Liver (tissue), 9 donors: ENCODE measurements around the gene DGCR2. TPM values are rescaled to one million over a fixed set of nuclear protein-coding genes. Genes with fewer than 3 reads are reported as not detected.

Experiments used
- DNase-seq: peaks from one replicate; pipeline ENCODE4 v3.0.0-alpha.2; 2017; ENCODE audit warnings: low spot score
- H3K27ac ChIP-seq, 2 donors: one replicate each; pipeline ENCODE4 v1.7.0; 2013; ENCODE audit warnings: inconsistent platforms in 2 of 2, low read length in 2 of 2, control low read depth in 1 of 2, low read depth in 1 of 2, mild to moderate bottlenecking in 1 of 2
- H3K27me3 ChIP-seq, 4 donors: one replicate each; pipeline versions ENCODE4 v1.6.1 to v1.7.0; 2013; ENCODE audit warnings: low read length in 3 of 4, inconsistent platforms in 1 of 4, mild to moderate bottlenecking in 1 of 4, moderate library complexity in 1 of 4; ENCODE audit not compliant: control insufficient read depth in 4 of 4, insufficient read depth in 4 of 4
- H3K36me3 ChIP-seq, 4 donors: one replicate each; pipeline versions ENCODE4 v1.6.1 to v1.7.0; 2013; ENCODE audit warnings: low read length in 3 of 4, mild to moderate bottlenecking in 3 of 4, low read depth in 1 of 4, moderate library complexity in 1 of 4; ENCODE audit not compliant: control insufficient read depth in 4 of 4, insufficient read depth in 3 of 4
- H3K4me1 ChIP-seq, 4 donors: one replicate each; pipeline versions ENCODE4 v1.6.1 to v1.7.0; 2013; ENCODE audit warnings: low read length in 3 of 4, mild to moderate bottlenecking in 3 of 4, moderate library complexity in 1 of 4; ENCODE audit not compliant: control insufficient read depth in 4 of 4, insufficient read depth in 4 of 4
- H3K4me3 ChIP-seq, 3 donors: one replicate each; pipeline versions ENCODE4 v1.6.1 to v1.7.0; 2013; ENCODE audit warnings: low read length in 3 of 3, control low read depth in 1 of 3, low read depth in 1 of 3, mild to moderate bottlenecking in 1 of 3
- H3K9ac ChIP-seq, 2 donors: one replicate each; pipeline ENCODE4 v1.7.0; 2013; ENCODE audit warnings: low read length in 2 of 2, mild to moderate bottlenecking in 2 of 2, moderate library complexity in 2 of 2, control low read depth in 1 of 2, low read depth in 1 of 2
- H3K9me3 ChIP-seq, 4 donors: one replicate each; pipeline versions ENCODE4 v1.6.1 to v1.7.0; 2013; ENCODE audit warnings: low read length in 3 of 4; ENCODE audit not compliant: control insufficient read depth in 4 of 4
- EGR1 ChIP-seq, 2 donors: IDR thresholded peaks; 2 replicates each; pipeline ENCODE4 v1.6.1; 2016 to 2018; ENCODE audit warnings: antibody characterized with exemption in 2 of 2, low read depth in 2 of 2
- FOXA1 ChIP-seq: IDR thresholded peaks from 2 replicates; pipeline ENCODE4 v1.6.1; 2016; ENCODE audit warnings: antibody characterized with exemption
- FOXA2 ChIP-seq: IDR thresholded peaks from 2 replicates; pipeline ENCODE4 v1.6.1; 2016; ENCODE audit warnings: antibody characterized with exemption
- GABPA ChIP-seq, 2 donors: IDR thresholded peaks in 1 of 2; conservative IDR thresholded peaks in 1 of 2; 2 replicates each; pipeline ENCODE4 v1.6.1; 2016; ENCODE audit warnings: antibody characterized with exemption in 2 of 2, mild to moderate bottlenecking in 1 of 2, moderate library complexity in 1 of 2
- HNF4A ChIP-seq, 2 donors: conservative IDR thresholded peaks; 2 replicates each; pipeline ENCODE4 v1.6.1; 2016; ENCODE audit warnings: antibody characterized with exemption in 2 of 2, mild to moderate bottlenecking in 2 of 2
- HNF4G ChIP-seq: IDR thresholded peaks from 2 replicates; pipeline ENCODE4 v1.6.1; 2016; ENCODE audit warnings: antibody characterized with exemption
- NR2F2 ChIP-seq: IDR thresholded peaks from 2 replicates; pipeline ENCODE4 v1.6.1; 2016; ENCODE audit warnings: antibody characterized with exemption
- RAD21 ChIP-seq, 2 donors: IDR thresholded peaks; 2 replicates each; pipeline ENCODE4 v1.6.1; 2016; ENCODE audit warnings: antibody characterized with exemption in 2 of 2, mild to moderate bottlenecking in 2 of 2
- RXRA ChIP-seq, 2 donors: IDR thresholded peaks; 2 replicates each; pipeline ENCODE4 v1.6.1; 2017 to 2018; ENCODE audit warnings: antibody characterized with exemption in 2 of 2, mild to moderate bottlenecking in 1 of 2
- SP1 ChIP-seq: IDR thresholded peaks from 2 replicates; pipeline ENCODE4 v1.6.1; 2018; ENCODE audit warnings: antibody characterized with exemption, mild to moderate bottlenecking
- YY1 ChIP-seq: IDR thresholded peaks from 2 replicates; pipeline ENCODE4 v1.6.1; 2016; ENCODE audit warnings: antibody characterized with exemption, mild to moderate bottlenecking
- WGBS: extraction: QIAGEN DNeasy Blood & Tissue Kit; methylation state at CpG from one replicate; pipeline ENCODE4 v1.1.7; 2013; 5-methylcytosine and 5-hydroxymethylcytosine counted together
- polyA plus RNA-seq, 2 donors: library from polyadenylated mRNA; stranded (reverse) in 1 of 2; unstranded in 1 of 2; fragments of 200-250 nt in 1 of 2; fragments of >200 nt in 1 of 2; fragmentation: Nextera tagmentation in 1 of 2; extraction: Ambion mirVana in 1 of 2; gene quantifications; one replicate each; pipeline versions ENCODE4 v1.2.1 to v1.2.3, GENCODE V29; 2013 to 2015
- total RNA-seq, 2 donors: library from RNA; depleted of rRNA; stranded (reverse); fragments of >200 nt; gene quantifications; one replicate each; pipeline ENCODE4 v1.2.3, GENCODE V29; 2014
- TF ChIP-seq, protein P1 (sequence below): IDR thresholded peaks from 2 replicates; pipeline ENCODE4 v1.6.1; 2016; ENCODE audit warnings: antibody characterized with exemption
- TF ChIP-seq, protein P2 (sequence below): IDR thresholded peaks from 2 replicates; pipeline ENCODE4 v1.6.1; 2016; ENCODE audit warnings: antibody characterized with exemption
- TF ChIP-seq, protein P3 (sequence below): fragments of 150-350 bp; IDR thresholded peaks from 2 replicates; pipeline ENCODE4 v1.5.1; 2017; ENCODE audit warnings: improper control_type of control experiment, low read depth, low read length; ENCODE audit not compliant: missing input control
- TF ChIP-seq, protein P4 (sequence below): IDR thresholded peaks from 2 replicates; pipeline ENCODE4 v1.6.1; 2016; ENCODE audit warnings: antibody characterized with exemption
- TF ChIP-seq, protein P5 (sequence below): IDR thresholded peaks from 2 replicates; pipeline ENCODE4 v1.6.1; 2016; ENCODE audit warnings: antibody characterized with exemption, mild to moderate bottlenecking
- donor health status: healthy.
- donor health status: healthy.
- donor health status: healthy.
- donor health status: healthy.
- donor health status: healthy.

Gene DGCR2
- total and polyA plus RNA-seq, 4 donors, result 11.2 to 30.0 (median 21.1) TPM

DNA sequence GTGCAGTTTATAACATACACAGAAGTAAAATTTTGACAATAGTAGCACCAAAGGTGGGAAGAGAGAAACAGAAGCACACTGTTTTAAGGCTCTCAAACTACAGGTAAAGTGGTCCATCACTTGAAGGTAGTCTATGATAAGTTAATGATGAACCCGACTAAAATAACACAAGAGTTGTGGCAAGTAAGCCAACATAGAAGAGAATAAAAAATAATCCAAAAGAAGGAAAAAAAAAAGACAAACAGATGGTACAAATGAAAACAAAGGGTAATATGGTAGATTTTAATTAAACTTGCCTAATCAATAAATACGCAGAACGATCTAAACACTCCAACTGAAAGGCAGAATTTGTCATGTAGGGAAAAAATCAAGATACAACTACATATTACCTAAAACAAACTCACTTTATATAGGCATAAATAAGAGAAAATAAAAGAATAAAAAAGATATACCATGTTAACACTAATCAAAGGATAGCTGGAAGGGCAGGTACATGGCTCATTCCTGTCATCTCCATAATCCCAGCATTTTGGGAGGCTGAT, 31.6 kb downstream of the DGCR2 start:
- Histone ChIP-seq H3K9me3 (no peaks in the 10 kb centered on the region), H3K4me1 (peaks cover 0 to under 1% (median 0%) of the 10 kb centered on the region in 4 donors), H3K27ac (no peak overlapping the region), H3K9ac (no peak overlapping the region), H3K36me3 (peaks cover 0 to 13% (median 6%) of the 10 kb centered on the region in 4 donors), H3K4me3 (no peak overlapping the region), H3K27me3 (no peaks in the 10 kb centered on the region)
- DNase-seq, result no peak
- TF ChIP-seq HNF4A (conservative IDR thresholded peaks at IDR 0.05) (no peak), RXRA (IDR thresholded peaks at IDR 0.05) (no peak), HNF4G (no peak), FOXA2 (no peak)
- 91% methylated on average over 3 of the region's 3 CpGs for WGBS

DNA sequence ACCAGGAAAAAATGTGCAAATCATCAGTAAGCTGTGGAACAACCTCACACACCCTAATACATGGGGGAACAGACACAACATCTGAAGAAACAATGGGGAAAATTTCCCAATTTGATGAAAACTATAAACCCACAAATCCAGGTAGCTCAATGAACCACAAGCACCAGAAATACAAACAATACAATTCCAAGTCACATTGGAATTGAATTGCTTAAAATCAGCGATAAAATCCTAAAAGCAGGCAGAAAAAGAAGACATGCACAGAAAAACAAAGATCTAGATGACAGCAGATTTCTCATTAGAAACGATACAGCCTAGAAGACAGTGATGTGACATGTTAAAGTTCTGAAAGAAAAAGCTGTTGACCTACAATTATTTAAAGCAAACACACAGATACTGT, 32.0 kb downstream of the DGCR2 start:
- no peaks in the 10 kb centered on the region for H3K27me3 ChIP-seq
- no peak overlapping the region for H3K4me3 ChIP-seq
- H3K9ac ChIP-seq, result no peak overlapping the region
- DNase-seq, result no peak
- WGBS, result 98% methylated on average over 2 of the region's 2 CpGs
- H3K4me1 ChIP-seq, result peaks cover 0 to 5% (median 2%) of the 10 kb centered on the region in 4 donors
- H3K27ac ChIP-seq, result no peak overlapping the region
- H3K9me3 ChIP-seq, result no peaks in the 10 kb centered on the region
- TF ChIP-seq RAD21 (IDR thresholded peaks at IDR 0.05) (no peak), FOXA1 (no peak), GABPA (IDR thresholded peaks at IDR 0.05 in 1 of 2, conservative IDR thresholded peaks at IDR 0.05 in 1 of 2) (no peak), NR2F2 (no peak), YY1 (no peak), EGR1 (IDR thresholded peaks at IDR 0.05; ENCODE audit: low read depth in 2 of 2) (no peak), SP1 (no peak), HNF4A (conservative IDR thresholded peaks at IDR 0.05) (no peak)
- TF ChIP-seq, protein P1, sequence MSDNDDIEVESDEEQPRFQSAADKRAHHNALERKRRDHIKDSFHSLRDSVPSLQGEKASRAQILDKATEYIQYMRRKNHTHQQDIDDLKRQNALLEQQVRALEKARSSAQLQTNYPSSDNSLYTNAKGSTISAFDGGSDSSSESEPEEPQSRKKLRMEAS, result no peak
- TF ChIP-seq, protein P2, sequence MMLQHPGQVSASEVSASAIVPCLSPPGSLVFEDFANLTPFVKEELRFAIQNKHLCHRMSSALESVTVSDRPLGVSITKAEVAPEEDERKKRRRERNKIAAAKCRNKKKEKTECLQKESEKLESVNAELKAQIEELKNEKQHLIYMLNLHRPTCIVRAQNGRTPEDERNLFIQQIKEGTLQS, result no peak
- TF ChIP-seq, protein P3, sequence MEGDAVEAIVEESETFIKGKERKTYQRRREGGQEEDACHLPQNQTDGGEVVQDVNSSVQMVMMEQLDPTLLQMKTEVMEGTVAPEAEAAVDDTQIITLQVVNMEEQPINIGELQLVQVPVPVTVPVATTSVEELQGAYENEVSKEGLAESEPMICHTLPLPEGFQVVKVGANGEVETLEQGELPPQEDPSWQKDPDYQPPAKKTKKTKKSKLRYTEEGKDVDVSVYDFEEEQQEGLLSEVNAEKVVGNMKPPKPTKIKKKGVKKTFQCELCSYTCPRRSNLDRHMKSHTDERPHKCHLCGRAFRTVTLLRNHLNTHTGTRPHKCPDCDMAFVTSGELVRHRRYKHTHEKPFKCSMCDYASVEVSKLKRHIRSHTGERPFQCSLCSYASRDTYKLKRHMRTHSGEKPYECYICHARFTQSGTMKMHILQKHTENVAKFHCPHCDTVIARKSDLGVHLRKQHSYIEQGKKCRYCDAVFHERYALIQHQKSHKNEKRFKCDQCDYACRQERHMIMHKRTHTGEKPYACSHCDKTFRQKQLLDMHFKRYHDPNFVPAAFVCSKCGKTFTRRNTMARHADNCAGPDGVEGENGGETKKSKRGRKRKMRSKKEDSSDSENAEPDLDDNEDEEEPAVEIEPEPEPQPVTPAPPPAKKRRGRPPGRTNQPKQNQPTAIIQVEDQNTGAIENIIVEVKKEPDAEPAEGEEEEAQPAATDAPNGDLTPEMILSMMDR, result no peak
- TF ChIP-seq, protein P4, sequence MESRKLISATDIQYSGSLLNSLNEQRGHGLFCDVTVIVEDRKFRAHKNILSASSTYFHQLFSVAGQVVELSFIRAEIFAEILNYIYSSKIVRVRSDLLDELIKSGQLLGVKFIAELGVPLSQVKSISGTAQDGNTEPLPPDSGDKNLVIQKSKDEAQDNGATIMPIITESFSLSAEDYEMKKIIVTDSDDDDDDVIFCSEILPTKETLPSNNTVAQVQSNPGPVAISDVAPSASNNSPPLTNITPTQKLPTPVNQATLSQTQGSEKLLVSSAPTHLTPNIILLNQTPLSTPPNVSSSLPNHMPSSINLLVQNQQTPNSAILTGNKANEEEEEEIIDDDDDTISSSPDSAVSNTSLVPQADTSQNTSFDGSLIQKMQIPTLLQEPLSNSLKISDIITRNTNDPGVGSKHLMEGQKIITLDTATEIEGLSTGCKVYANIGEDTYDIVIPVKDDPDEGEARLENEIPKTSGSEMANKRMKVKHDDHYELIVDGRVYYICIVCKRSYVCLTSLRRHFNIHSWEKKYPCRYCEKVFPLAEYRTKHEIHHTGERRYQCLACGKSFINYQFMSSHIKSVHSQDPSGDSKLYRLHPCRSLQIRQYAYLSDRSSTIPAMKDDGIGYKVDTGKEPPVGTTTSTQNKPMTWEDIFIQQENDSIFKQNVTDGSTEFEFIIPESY, result no peak
- TF ChIP-seq, protein P5, sequence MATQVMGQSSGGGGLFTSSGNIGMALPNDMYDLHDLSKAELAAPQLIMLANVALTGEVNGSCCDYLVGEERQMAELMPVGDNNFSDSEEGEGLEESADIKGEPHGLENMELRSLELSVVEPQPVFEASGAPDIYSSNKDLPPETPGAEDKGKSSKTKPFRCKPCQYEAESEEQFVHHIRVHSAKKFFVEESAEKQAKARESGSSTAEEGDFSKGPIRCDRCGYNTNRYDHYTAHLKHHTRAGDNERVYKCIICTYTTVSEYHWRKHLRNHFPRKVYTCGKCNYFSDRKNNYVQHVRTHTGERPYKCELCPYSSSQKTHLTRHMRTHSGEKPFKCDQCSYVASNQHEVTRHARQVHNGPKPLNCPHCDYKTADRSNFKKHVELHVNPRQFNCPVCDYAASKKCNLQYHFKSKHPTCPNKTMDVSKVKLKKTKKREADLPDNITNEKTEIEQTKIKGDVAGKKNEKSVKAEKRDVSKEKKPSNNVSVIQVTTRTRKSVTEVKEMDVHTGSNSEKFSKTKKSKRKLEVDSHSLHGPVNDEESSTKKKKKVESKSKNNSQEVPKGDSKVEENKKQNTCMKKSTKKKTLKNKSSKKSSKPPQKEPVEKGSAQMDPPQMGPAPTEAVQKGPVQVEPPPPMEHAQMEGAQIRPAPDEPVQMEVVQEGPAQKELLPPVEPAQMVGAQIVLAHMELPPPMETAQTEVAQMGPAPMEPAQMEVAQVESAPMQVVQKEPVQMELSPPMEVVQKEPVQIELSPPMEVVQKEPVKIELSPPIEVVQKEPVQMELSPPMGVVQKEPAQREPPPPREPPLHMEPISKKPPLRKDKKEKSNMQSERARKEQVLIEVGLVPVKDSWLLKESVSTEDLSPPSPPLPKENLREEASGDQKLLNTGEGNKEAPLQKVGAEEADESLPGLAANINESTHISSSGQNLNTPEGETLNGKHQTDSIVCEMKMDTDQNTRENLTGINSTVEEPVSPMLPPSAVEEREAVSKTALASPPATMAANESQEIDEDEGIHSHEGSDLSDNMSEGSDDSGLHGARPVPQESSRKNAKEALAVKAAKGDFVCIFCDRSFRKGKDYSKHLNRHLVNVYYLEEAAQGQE, result no peak
- H3K36me3 ChIP-seq, result peaks cover 0 to 15% (median 6%) of the 10 kb centered on the region in 4 donors
